H1 (cell line): ENCODE results near the gene GNA12. TPM values are rescaled to one million over a fixed set of nuclear protein-coding genes. Genes with fewer than 3 reads are reported as not detected.

Experiments
- KDM4A ChIP-seq: IDR thresholded peaks from one replicate; pipeline ENCODE4 v1.7.1; 2012; ENCODE audit warnings: low read depth, mild to moderate bottlenecking, moderate library complexity, low read length, inconsistent platforms; ENCODE audit not compliant: severe bottlenecking
- MAX ChIP-seq: IDR thresholded peaks from 2 replicates; pipeline ENCODE4 v1.6.1; 2012; ENCODE audit warnings: inconsistent platforms
- TAF7 ChIP-seq: optimal IDR thresholded peaks from 2 replicates; pipeline ENCODE3; 2011; ENCODE audit warnings: low read depth, mild to moderate bottlenecking, inconsistent platforms, low read length, moderate library complexity, borderline replicate concordance
- polyA plus RNA-seq, 7 experiments: library from polyadenylated mRNA; depleted of rRNA in 3 of 7; stranded (reverse) in 5 of 7; unstranded in 2 of 7; fragments of >200 nt in 5 of 7; fragments of 200-250 nt in 2 of 7; gene quantifications; 1 replicate in 5 of 7; 2 replicates in 1 of 7; 4 replicates in 1 of 7; pipeline versions ENCODE4 v1.2.1 to v1.2.3, GENCODE V29; 2011 to 2013; ENCODE audit warnings: missing spikeins in 2 of 7, mixed read lengths in 2 of 7
- total RNA-seq: library from RNA; stranded (reverse); fragmentation: NEBNext Ultra II Directional; extraction: Animal tissue kit (Norgen Biotek cat#: 25700); gene quantifications from 2 replicates; pipeline ENCODE4 v1.2.1, GENCODE V29; 2021

The GNA12 gene
- total and polyA plus RNA-seq, 2 of the 8 experiments (the other 6 are each of a cell fraction or from before 2014, with no cell fraction given) = 96.5 to 109 TPM

GRCh38 chr7:2851497-2851896 lies 7.4 kb upstream of the GNA12 start (continued):
- TF ChIP-seq MAX (no peak), KDM4A (no peak), TAF7 (no peak)
